NB4 (cell line): ENCODE data around the gene PLA2G15.

Experiments
- CTCF ChIP-seq: IDR thresholded peaks from one replicate; pipeline ENCODE4 v1.5.1; 2012; ENCODE audit warnings: low read depth, low read length
- POLR2A ChIP-seq: IDR thresholded peaks from 2 replicates; pipeline ENCODE4 v1.6.1; 2011; ENCODE audit warnings: mild to moderate bottlenecking; ENCODE audit not compliant: insufficient read length; ENCODE audit errors: extremely low read depth
- TF ChIP-seq, protein P1 (sequence below): IDR thresholded peaks from 2 replicates; pipeline ENCODE4 v1.6.1; 2011; ENCODE audit warnings: low read depth, low read length

DNA sequence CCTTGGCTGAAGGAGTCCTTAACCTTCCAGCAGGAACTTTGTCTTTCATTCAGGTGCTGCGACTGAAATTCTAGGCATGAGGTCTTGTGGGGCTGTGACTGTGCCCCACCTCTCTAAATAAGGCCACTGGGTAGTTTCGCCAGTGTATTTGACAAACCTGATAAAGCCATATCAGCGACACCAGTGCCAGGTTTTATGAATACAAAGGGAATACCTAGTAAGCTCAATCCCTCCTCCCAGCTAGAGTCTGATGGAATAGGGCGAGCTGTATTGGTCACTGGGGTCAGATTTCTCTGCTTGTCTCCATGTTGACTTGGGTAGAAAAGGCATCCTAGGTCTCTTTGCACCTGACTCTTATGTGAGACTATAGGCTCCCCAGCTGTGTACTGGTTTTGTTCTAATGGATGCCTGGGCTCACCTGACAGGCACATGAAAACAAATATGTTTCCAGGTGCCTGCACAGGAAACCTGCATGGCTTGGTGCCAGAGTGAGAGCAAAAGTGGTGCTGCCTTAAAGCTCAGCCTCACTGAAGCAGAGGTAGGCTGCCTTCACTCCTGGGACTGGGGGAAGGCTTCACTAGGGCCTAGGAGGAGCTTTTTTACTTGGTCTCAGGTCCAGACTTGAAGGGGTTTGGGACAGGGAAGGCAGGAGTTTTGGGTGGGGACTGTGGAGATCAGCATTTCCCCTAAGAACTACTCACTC is 27.5 kb downstream of the PLA2G15 start:
- TF ChIP-seq CTCF = no peak
- TF ChIP-seq POLR2A = no peak
- TF ChIP-seq, protein P1, sequence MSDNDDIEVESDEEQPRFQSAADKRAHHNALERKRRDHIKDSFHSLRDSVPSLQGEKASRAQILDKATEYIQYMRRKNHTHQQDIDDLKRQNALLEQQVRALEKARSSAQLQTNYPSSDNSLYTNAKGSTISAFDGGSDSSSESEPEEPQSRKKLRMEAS = no peak
